NCI-H2107 treated with DMSO at 0.1 percent for 48 hours (cell line): ENCODE measurements around the gene CTDSP2.
"Not testable (repeated sequence)": the region's sequence is repeated elsewhere in the genome, so short reads cannot be mapped to it uniquely, and the experiment has no call there.

Experiments used
- DNase-seq: peaks from one replicate; lab custom pipeline; 2025; ENCODE audit not compliant: unreplicated experiment; lab: John Stamatoyannopoulos, UW

Gene CTDSP2

DNA sequence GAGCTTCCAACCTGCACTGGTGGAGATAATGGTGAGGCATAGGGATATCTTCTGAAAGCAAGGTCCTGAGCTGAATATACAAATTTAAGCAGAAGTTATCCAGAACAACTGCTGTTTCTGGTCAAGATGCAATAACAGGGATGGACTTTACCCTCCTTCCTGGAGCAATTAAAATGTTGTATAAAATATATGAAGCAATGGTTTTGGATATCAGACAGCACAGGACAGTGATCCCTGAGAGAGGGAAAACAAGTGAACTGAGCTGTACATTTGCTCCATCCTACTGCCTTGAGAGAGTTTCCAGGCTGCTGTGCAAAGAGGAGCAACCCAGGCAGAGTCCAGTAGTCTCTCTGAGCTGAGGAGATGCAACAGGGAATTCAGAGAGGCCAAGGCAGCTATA lies 36.0 kb upstream of the CTDSP2 start:
- DNase-seq, result no peak

- DNase-seq, result no peak
Measured at GRCh38 chr12:57881475-57881874, 34.9 kb upstream of the CTDSP2 start.

DNA sequence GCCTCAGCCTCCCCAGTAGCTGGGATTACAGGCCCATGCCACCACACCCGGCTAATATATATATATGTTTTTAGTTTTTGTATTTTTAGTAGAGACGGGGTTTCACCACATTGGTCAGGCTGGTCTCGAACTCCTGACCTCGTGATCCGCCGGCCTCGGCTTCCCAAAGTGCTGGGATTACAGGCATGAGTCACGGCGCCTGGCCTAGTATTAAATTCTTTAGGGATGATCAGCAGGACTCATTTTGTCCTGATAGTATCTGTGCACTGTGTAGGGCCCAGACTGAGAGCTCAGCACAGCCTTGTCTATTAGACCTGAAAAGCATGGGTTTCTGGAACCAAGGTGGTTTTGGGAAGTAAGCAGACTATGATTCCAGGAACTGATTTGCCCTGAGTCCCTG lies 34.5 kb upstream of the CTDSP2 start:
- DNase-seq, result not testable (repeated sequence)

GRCh38 chr12:57877876-57878275 lies 31.3 kb upstream of the CTDSP2 start:
- DNase-seq, result no peak

- no peak for DNase-seq
Measured at GRCh38 chr12:57875753-57876547, 29.4 kb upstream of the CTDSP2 start.

DNA sequence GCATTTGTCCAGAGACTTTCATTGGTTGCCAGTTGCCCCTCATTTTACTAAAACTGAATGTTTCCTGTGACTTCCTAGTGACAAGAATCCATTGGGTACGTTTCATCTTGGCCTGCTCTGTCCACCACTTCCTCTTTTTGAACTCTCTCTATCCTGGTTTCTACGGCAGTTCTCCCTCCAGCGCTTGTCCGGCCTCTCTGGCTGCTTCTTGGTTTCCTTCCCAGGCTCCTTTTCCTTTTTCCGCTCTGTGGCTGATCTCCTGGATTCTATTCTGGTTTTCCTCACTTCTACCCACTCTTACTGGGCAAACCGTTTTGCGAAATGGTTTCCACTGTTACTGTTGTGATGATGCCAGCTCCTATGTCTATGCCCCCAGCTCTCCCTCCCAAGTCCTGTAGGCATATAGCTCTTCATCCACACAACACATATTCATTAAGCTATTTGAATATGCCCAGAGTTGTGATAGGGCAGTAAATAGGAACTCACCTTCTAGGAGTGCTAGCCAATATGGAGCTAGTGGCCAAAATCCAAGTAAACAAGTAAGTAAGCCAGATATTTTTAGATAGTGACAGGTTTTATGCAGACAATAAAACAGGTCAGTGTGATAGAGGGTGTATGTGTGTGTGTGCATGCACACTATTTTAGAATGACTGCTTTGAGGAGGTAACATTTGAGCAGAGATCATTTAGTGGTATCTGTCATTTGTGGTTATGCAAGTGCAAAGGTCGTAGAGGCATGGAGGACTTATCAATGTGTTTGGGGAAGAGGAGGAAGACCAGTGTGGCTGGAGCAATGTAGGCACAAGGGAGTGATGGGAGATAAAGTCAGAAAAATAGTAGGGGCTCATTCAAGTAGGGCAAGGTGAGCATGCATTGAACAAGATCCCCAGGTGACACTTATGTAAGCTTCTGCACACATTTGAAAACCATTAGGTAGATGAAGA lies 27.9 kb upstream of the CTDSP2 start:
- DNase-seq, result no peak

DNA sequence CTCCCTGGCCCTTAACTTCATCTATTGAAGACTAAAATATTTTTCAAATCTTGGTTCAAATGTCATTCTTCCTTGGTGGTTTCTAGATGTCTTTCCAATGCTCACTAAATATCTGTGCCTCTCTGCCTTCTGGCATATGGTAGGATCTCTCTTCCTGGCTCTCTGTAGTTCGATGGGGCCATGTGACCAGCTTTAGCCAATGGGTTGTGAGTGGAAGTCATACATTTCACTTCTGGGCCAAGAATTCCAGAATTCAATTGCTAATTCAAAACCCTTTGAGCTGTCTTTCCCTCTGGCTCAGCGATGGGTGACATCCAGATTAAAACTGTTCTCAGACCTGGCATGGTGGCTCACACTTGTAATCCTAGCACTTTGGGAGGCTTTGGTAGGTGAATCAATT lies 25.8 kb upstream of the CTDSP2 start:
- DNase-seq, result no peak

- no peak for DNase-seq
Measured at GRCh38 chr12:57869927-57870318, 23.4 kb upstream of the CTDSP2 start.

- DNase-seq, result peak; percentile 67
Measured at GRCh38 chr12:57869298-57869926, 22.9 kb upstream of the CTDSP2 start.

GRCh38 chr12:57868851-57869268 lies 22.3 kb upstream of the CTDSP2 start:
- peak; percentile 92 for DNase-seq

DNA sequence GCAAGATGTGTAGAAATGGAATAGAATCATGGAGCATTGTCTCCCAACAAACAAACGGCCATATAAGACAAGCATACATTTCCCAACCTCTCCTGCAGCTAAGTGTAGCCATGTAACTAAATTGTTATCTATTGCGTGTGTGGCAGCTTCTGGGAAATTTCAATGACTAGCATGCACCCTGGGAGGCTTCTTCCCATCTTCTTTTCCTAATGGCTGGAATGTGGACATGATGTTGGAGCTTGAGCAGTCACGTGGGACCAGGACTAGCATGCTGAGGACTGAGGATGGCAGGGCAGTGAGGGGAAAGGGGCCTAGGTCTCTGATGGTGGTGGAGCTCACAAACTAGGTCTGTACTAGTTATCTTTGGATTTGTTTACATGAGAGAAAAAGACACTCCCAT lies 21.7 kb upstream of the CTDSP2 start:
- DNase-seq, result no peak

DNA sequence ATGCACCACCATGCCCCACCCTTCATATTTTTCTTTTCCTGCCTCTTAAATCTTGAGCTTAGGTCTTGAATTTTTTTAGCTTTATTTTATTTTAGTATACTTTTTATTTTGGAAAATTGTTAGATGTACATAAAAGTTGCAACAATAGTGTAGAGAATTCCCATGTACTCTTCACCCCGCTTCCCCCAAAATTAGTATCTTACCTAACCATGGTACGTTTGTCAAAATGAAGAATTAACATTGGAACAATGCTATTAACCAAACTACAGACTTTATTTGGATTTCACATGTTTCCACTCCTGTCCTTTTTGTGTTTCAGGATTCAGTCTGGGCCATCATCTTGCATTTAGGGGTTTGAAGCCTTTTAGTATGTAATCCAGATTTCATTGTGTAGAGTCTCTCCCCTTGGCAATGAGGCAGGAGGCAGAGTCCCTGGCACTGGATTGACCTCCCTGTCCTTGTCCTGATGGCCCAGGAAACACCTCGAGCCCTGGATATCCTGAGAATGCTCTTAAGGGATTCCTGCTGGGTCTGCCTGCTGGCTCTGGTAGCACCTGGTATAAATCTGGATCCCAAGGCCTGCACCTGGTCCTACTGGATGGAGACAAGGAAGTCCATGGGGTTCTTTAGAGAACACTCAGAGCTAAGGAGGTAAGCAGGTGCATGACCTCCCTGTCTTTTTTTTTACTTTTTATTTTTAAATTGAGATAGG lies 19.9 kb upstream of the CTDSP2 start:
- no peak for DNase-seq

GRCh38 chr12:57865084-57865751 lies 18.7 kb upstream of the CTDSP2 start:
- no peak for DNase-seq

- peak; percentile 80 for DNase-seq
Measured at GRCh38 chr12:57864442-57865083, 18.0 kb upstream of the CTDSP2 start.

DNA sequence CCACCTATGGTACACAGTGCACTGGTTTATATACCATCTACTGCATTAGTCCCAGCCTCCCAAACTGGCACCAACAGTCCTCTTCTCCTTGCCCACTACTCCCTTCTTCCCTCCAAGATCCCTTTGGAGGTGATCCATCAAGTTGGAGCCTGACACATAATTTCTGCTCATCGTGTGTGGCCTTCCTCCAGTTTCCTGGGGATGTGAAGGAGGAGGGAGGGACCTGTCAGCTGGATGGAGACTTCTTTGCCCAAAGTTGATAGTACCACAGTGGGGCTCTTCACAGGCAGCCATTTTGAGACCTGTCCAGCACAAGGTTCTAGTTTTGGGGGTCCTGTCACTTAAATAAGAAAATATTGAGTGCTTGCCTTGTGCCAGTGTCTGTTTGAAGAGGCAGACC lies 17.1 kb upstream of the CTDSP2 start:
- no peak for DNase-seq

GRCh38 chr12:57861967-57862366 lies 15.4 kb upstream of the CTDSP2 start:
- DNase-seq, result no peak

DNA sequence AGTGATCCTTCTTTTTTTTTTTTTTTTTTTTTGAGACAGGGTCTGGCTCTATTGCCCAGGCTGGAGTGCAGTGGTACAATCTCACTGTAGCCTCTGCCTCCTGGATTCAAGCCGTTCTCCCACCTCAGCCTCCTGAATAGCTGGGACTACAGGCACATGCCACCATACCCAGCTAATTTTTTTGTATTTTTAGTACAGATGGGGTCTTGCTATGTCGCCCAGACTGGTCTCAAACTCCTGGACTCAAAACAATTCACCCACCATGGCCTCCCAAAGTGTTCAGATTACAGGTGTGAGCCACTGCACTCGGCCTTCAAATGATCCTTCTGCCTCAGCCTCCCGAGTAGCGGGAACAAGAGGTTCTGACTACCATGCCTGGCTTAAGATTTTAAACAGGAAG lies 14.4 kb upstream of the CTDSP2 start:
- DNase-seq, result not testable (repeated sequence)

- DNase-seq, result no peak
Measured at GRCh38 chr12:57859121-57859520, 12.6 kb upstream of the CTDSP2 start.

DNA sequence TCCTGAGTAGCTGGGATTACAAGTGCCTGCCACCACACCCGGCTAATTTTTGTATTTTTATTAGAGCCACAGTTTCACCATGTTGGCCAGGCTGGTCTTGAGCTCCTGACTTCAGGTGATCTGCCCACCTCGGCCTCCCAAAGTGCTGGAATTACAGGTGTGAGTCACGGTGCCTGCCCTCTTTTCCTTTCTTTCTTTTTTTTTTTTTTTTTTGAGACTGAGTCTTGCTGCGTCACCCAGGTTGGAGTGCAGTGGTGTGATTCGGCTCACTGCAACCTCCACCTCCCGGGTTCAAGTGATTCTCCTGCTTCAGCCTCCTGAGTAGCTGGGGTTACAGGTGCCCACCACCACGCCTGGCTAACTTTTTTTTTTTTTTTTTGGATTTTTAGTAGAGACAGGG lies 11.6 kb upstream of the CTDSP2 start:
- DNase-seq, result not testable (repeated sequence)

DNA sequence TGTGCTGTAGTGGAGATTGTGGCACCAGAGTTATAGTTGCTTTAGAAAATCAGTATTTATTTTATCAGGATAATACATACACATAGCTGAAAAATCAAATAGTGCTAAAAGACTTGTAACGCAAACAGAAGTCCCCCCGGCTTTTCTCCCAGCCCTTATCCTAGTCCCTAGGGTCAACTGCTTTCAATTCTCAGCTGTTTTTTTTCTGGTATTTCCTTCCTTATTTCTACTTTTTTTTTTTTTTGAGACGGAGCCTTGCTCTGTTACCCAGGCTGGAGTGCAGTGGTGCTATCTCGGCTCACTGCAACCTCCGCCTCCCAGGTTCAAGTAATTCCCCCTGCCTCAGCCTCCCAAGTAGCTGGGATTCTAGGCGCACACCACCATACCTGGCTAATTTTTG lies 8.4 kb upstream of the CTDSP2 start:
- DNase-seq, result no peak
